Right lobe of liver (tissue), 6 donors: ENCODE measurements around the gene CFL2. TPM values are rescaled to one million over a fixed set of nuclear protein-coding genes. Genes with fewer than 3 reads are reported as not detected.
A peak's percentile ranks its signal among the peaks of the same experiment; 100 is the strongest.

Source experiments
- ATAC-seq, 4 donors: fragments of 200-7000 bp; cut with Tn5 transposase; one replicate each; pipeline ENCODE4 v1.9.1; 2020; ENCODE audit warnings: mild to moderate bottlenecking in 4 of 4, moderate library complexity in 4 of 4
- DNase-seq, 3 donors: peaks; one replicate each; pipeline ENCODE4 v3.0.0-alpha.2; 2020
- H3K27ac ChIP-seq, 3 donors: fragments of 200-600 bp; one replicate each; pipeline ENCODE4 v1.8.0; 2022
- H3K27me3 ChIP-seq, 2 donors: fragments of 200-600 bp; one replicate each; pipeline ENCODE4 v1.8.0; 2022
- H3K36me3 ChIP-seq, 4 donors: fragments of 200-600 bp; sonication (generic) in 1 of 4; one replicate each; pipeline versions ENCODE4 v1.5.1 to v1.8.0; 2017 to 2022; ENCODE audit warnings: control low read depth in 1 of 4
- H3K4me1 ChIP-seq, 4 donors: fragments of 200-600 bp; sonication (generic) in 1 of 4; one replicate each; pipeline versions ENCODE4 v1.5.1 to v1.8.0; 2017 to 2022; ENCODE audit warnings: control low read depth in 1 of 4
- H3K4me3 ChIP-seq, 3 donors: fragments of 200-600 bp; one replicate each; pipeline ENCODE4 v1.8.0; 2022
- H3K9me3 ChIP-seq, 4 donors: fragments of 200-600 bp; sonication (generic) in 1 of 4; one replicate each; pipeline versions ENCODE4 v1.5.1 to v1.8.0; 2017 to 2022; ENCODE audit warnings: control low read depth in 1 of 4
- CTCF ChIP-seq, 4 donors: fragments of 200-600 bp in 3 of 4; fragments of 450-650 bp in 1 of 4; IDR thresholded peaks; one replicate each; pipeline versions ENCODE4 v1.5.1 to v1.8.0; 2016 to 2022; ENCODE audit warnings: antibody characterized with exemption in 4 of 4, mild to moderate bottlenecking in 2 of 4
- POLR2A ChIP-seq: fragments of 450-650 bp; IDR thresholded peaks from one replicate; pipeline ENCODE4 v1.6.1; 2017; ENCODE audit warnings: antibody characterized with exemption, mild to moderate bottlenecking
- WGBS: methylation state at CpG from one replicate; pipeline ENCODE4 v1.1.6; 2018; ENCODE audit warnings: low coverage, low lambda C conversion rate; ENCODE audit not compliant: insufficient coverage; ENCODE audit errors: missing lambda C conversion rate; 5-methylcytosine and 5-hydroxymethylcytosine counted together
- intact Hi-C, 2 donors: fragments of 100-400 bp; cut with DNase I; formaldehyde crosslinking; loops; one replicate each; pipeline versions ENCODE4 v1.11.2 to v1.14.1; 2022
- total RNA-seq, 6 experiments: library from RNA; depleted of rRNA in 2 of 6; stranded (reverse); fragments of >200 nt in 2 of 6; fragmentation: NEBNext Ultra II Directional in 3 of 6; extraction: Animal tissue kit (Norgen Biotek cat#: 25700) in 3 of 6; gene quantifications; one replicate each; pipeline versions ENCODE4 v1.1.0 to v1.2.4, GENCODE V29; 2016 to 2023
- donor health status: DM: no; HTN: yes; CAD: no.
- donor health status: DM: no; HTN: no; CAD: no.
- donor health status: DM: no; HTN: no; CAD: no.
- donor health status: DM: no; HTN: yes; CAD: no.
- donor health status: DM: no; HTN: yes; CAD: no.

Gene CFL2
- total RNA-seq, 6 experiments from 2014 or later: 74.2 to 95.3 (median 78.3) TPM

GRCh38 chr14:34710006-34710405 is 4.4 kb downstream of the CFL2 start:
- intact Hi-C loops: no loop called here
- Histone ChIP-seq H3K27ac (no peak overlapping the region), H3K27me3 (no peaks in the 10 kb centered on the region), H3K4me1 (peaks cover 0 to 47% (median 3%) of the 10 kb centered on the region in 4 donors), H3K36me3 (peaks cover 0 to 17% (median 2%) of the 10 kb centered on the region in 4 donors), H3K4me3 (no peak overlapping the region), H3K9me3 (no peaks in the 10 kb centered on the region)
- no peak for DNase-seq
- TF ChIP-seq CTCF (IDR thresholded peaks at IDR 0.05): no peak
- TF ChIP-seq POLR2A: no peak
- 70% methylated on average over 1 of the region's 1 CpG for WGBS
- ATAC-seq: no peak

- no peak overlapping the region for H3K27ac ChIP-seq
- peaks cover 0 to 15% (median 2%) of the 10 kb centered on the region in 4 donors for H3K36me3 ChIP-seq
- TF ChIP-seq POLR2A: no peak
- no peak for TF ChIP-seq CTCF (IDR thresholded peaks at IDR 0.05)
- 63% methylated on average over 3 of the region's 3 CpGs for WGBS
- H3K27me3 ChIP-seq: no peaks in the 10 kb centered on the region
- DNase-seq (no peak), ATAC-seq (peak in 1 of 4 donors; percentile 31)
- no peak overlapping the region for H3K4me3 ChIP-seq
- no peaks in the 10 kb centered on the region for H3K9me3 ChIP-seq
- peaks cover 0 to 39% (median 0%) of the 10 kb centered on the region in 4 donors for H3K4me1 ChIP-seq
- intact Hi-C loops: no loop called here
These were observed 6.7 kb downstream of the CFL2 start for GRCh38 chr14:34707722-34708121.

GRCh38 chr14:34701808-34702207 is 12.6 kb downstream of the CFL2 start:
- intact Hi-C loops: no loop called here
- ATAC-seq (no peak), DNase-seq (no peak)
- H3K4me3 ChIP-seq: no peak overlapping the region
- no peaks in the 10 kb centered on the region for H3K27me3 ChIP-seq
- 92% methylated on average over 3 of the region's 3 CpGs for WGBS
- H3K36me3 ChIP-seq: no peaks in the 10 kb centered on the region
- no peaks in the 10 kb centered on the region for H3K4me1 ChIP-seq
- no peak overlapping the region for H3K27ac ChIP-seq
- TF ChIP-seq POLR2A: no peak
- no peak for TF ChIP-seq CTCF (IDR thresholded peaks at IDR 0.05)
- no peaks in the 10 kb centered on the region for H3K9me3 ChIP-seq

GRCh38 chr14:34700622-34701130 is 13.7 kb downstream of the CFL2 start:
- intact Hi-C loops: no loop called here
- Histone ChIP-seq H3K27ac (peak overlapping the region in 1 of 3 donors; percentile 61), H3K9me3 (no peaks in the 10 kb centered on the region), H3K4me3 (no peak overlapping the region), H3K4me1 (no peaks in the 10 kb centered on the region), H3K27me3 (no peaks in the 10 kb centered on the region), H3K36me3 (no peaks in the 10 kb centered on the region)
- peak in 1 of 4 donors; percentile 27 for ATAC-seq
- TF ChIP-seq CTCF (IDR thresholded peaks at IDR 0.05) (no peak), POLR2A (no peak)
- 94% methylated on average over 1 of the region's 1 CpG for WGBS
- DNase-seq: no peak
